ENCODE measurements around the gene ATP8B1. TPM values are rescaled to one million over a fixed set of nuclear protein-coding genes. Genes with fewer than 3 reads are reported as not detected.

The ATP8B1 gene
- total and polyA plus RNA-seq, 2 of the 4 experiments (the other 2 are of a cell fraction) = 64.3 to 136 TPM

- Histone ChIP-seq H2BK15ac (ENCODE audit: low read depth, low read length) (no peak overlapping the region), H2BK120ac (ENCODE audit: low read depth, low read length) (no peak overlapping the region), H2AK9ac (replicated peaks; ENCODE audit: low read depth, low read length, poor library complexity) (no peak overlapping the region), H4K91ac (ENCODE audit: insufficient read depth, low read depth, low read length) (no peak overlapping the region), H3K4me1 (ENCODE audit: control insufficient read depth, insufficient read depth, low read length) (peaks cover 8% of the 10 kb centered on the region), H3K56ac (ENCODE audit: extremely low read depth, insufficient read depth, low read length) (no peak overlapping the region), H4K20me1 (ENCODE audit: insufficient read depth, low read length) (no peaks in the 10 kb centered on the region), H4K5ac (ENCODE audit: low read depth, low read length) (no peak overlapping the region), H3K79me1 (ENCODE audit: low read depth in 1 of 2, low read length in 2 of 2) (0 out of 4 replicates have a peak, but pooled peaks cover 0 to 3% of the 10 kb centered on the region in 2 experiments), H2BK5ac (ENCODE audit: low read depth, low read length, poor library complexity, severe bottlenecking) (no peak overlapping the region), H3K18ac (ENCODE audit: low read depth, low read length) (no peak overlapping the region), H3K4me2 (ENCODE audit: low read depth, low read length) (no peak overlapping the region), H3K23ac (ENCODE audit: low read depth, low read length) (no peak overlapping the region), H2AK5ac (ENCODE audit: low read depth, low read length) (no peak overlapping the region), H3K4me3 (ENCODE audit: insufficient read depth, low read depth, low read length) (no peak overlapping the region), H3K9me1 (ENCODE audit: insufficient read depth, low read length) (no peaks in the 10 kb centered on the region; the same call in 1 of the 2 replicates), H4K8ac (ENCODE audit: low read depth in 2 of 2, low read length in 2 of 2) (no peak overlapping the region), H3K36me3 (ENCODE audit: control insufficient read depth, insufficient read depth, low read length) (no peaks in the 10 kb centered on the region), H3K9me3 (ENCODE audit: control insufficient read depth, insufficient read depth, low read length) (no peaks in the 10 kb centered on the region), H2AFZ (replicated peaks; ENCODE audit: low read length, poor library complexity) (no peak overlapping the region), H3K9ac (ENCODE audit: low read depth, low read length) (no peak overlapping the region), H3K4ac (ENCODE audit: low read depth, low read length) (no peak overlapping the region), H3K14ac (replicated peaks; ENCODE audit: low read depth, low read length) (no peak overlapping the region), H3K27ac (ENCODE audit: insufficient read depth, low read length) (no peak overlapping the region), H2BK20ac (ENCODE audit: low read depth, low read length) (no peak overlapping the region), H3K27me3 (ENCODE audit: control insufficient read depth, insufficient read depth, low read length) (no peaks in the 10 kb centered on the region)
- 80% methylated on average over 3 of the region's 3 CpGs; no CpG with 5 or more reads in 1 of the 2 experiments for WGBS, 2 experiments (ENCODE audit: extremely low coverage in 2 of 2, insufficient read length in 1 of 2)
- DNase-seq (no peak), ATAC-seq (ENCODE audit: low read depth) (no peak)
- intact Hi-C loops (cut with micrococcal nuclease) = loop anchor here (10.0 kb wide), 1 partner anchor 215 kb away; no protein-coding TSS in a partner anchor
- TF ChIP-seq NFE2L2 (IDR thresholded peaks at IDR 0.05; ENCODE audit: low read depth, low read length) = no peak
- TF ChIP-seq CHD1 (IDR thresholded peaks at IDR 0.05; ENCODE audit: low read depth, low read length) = no peak
- no peak for TF ChIP-seq CEBPB (IDR thresholded peaks at IDR 0.05; ENCODE audit: low read depth, low read length)
- TF ChIP-seq USF2 (IDR thresholded peaks at IDR 0.05; ENCODE audit: low read depth, low read length) = no peak
- no peak for TF ChIP-seq POLR2A (IDR thresholded peaks at IDR 0.05; ENCODE audit: low read depth, low read length)
- no peak for TF ChIP-seq SMC3 (IDR thresholded peaks at IDR 0.05; ENCODE audit: low read depth, low read length)
- no peak for TF ChIP-seq RCOR1 (IDR thresholded peaks at IDR 0.05; ENCODE audit: insufficient replicate concordance, low read length)
- TF ChIP-seq RAD21 (IDR thresholded peaks at IDR 0.05; ENCODE audit: low read length) = no peak
- TF ChIP-seq CTCF (conservative IDR thresholded peaks at IDR 0.05; ENCODE audit: low read depth, low read length) = no peak
- TF ChIP-seq, protein P1, sequence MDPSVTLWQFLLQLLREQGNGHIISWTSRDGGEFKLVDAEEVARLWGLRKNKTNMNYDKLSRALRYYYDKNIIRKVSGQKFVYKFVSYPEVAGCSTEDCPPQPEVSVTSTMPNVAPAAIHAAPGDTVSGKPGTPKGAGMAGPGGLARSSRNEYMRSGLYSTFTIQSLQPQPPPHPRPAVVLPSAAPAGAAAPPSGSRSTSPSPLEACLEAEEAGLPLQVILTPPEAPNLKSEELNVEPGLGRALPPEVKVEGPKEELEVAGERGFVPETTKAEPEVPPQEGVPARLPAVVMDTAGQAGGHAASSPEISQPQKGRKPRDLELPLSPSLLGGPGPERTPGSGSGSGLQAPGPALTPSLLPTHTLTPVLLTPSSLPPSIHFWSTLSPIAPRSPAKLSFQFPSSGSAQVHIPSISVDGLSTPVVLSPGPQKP (IDR thresholded peaks at IDR 0.05; ENCODE audit: borderline replicate concordance, low read depth, low read length) = no peak
- TF ChIP-seq MXI1 (IDR thresholded peaks at IDR 0.05; ENCODE audit: borderline replicate concordance, low read depth, low read length) = no peak
- no peak for TF ChIP-seq BHLHE40 (IDR thresholded peaks at IDR 0.05; ENCODE audit: low read depth, low read length)
- TF ChIP-seq FOS (IDR thresholded peaks at IDR 0.05; ENCODE audit: low read depth, low read length) = no peak
- TF ChIP-seq MAFK (IDR thresholded peaks at IDR 0.05; ENCODE audit: low read depth, low read length) = no peak
- POLR2A ChIA-PET (ENCODE audit: unreplicated experiment) = interaction anchor here (0.6 kb wide), 1 partner anchor 216 kb away, joined by 8 read pairs; no protein-coding TSS in a partner anchor
- dilution Hi-C loops (cut with HindIII; ENCODE audit: low sequenced_read_pairs, unreplicated experiment) = no loop called here
- in situ Hi-C loops (cut with MboI; ENCODE audit: low sequenced_read_pairs) = no loop called here
- CTCF ChIA-PET = no interaction called here
- BruUV-seq (replicated peaks) = no TSS peak
These were observed 46.9 kb upstream of the ATP8B1 start for GRCh38 chr18:57850063-57850462.
